ENCODE results near the gene LRRC46.

DNA sequence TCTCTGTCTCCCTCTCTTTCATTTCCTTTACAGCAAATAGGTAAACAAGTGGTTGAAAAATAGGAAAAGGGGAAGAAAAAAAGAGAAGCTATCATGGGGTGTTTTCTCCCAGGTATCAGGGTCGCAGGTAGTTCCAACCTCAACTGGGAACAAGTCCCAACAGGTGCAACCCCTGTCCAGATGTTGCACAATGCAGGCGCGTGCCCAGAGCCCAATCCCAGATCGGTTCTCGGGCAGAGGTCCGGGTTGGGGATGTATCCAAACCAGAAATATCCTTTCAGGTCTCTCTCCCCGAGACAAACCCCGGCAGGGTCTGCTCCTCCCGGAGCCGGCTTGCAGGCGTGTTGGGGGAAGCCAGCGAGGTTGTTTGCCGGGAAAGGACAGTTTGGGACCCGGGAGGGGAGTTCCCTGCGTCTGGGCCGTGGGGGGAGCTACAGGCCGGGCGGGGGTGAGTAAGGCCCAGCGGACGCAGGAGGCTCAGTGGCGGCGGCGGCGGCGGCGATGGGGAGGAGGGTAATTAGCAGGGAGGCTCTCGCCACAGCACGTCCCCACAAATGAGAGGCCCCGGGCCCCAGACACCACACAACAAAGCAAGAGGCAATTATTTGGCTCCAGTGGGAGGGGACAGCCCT lies 40.7 kb downstream of the LRRC46 start:
- TF ChIP-seq, protein P1, sequence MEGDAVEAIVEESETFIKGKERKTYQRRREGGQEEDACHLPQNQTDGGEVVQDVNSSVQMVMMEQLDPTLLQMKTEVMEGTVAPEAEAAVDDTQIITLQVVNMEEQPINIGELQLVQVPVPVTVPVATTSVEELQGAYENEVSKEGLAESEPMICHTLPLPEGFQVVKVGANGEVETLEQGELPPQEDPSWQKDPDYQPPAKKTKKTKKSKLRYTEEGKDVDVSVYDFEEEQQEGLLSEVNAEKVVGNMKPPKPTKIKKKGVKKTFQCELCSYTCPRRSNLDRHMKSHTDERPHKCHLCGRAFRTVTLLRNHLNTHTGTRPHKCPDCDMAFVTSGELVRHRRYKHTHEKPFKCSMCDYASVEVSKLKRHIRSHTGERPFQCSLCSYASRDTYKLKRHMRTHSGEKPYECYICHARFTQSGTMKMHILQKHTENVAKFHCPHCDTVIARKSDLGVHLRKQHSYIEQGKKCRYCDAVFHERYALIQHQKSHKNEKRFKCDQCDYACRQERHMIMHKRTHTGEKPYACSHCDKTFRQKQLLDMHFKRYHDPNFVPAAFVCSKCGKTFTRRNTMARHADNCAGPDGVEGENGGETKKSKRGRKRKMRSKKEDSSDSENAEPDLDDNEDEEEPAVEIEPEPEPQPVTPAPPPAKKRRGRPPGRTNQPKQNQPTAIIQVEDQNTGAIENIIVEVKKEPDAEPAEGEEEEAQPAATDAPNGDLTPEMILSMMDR (conservative IDR thresholded peaks at IDR 0.05; ENCODE audit: low read depth, low read length) = no peak
- TF ChIP-seq EZH2phosphoT487 (IDR thresholded peaks at IDR 0.05; ENCODE audit: borderline replicate concordance, low read length) = no peak
- TF ChIP-seq EZH2 (IDR thresholded peaks at IDR 0.05; ENCODE audit: low read length, unreplicated experiment) = no peak

Data from PC-3 (cell line).